HG02763 (cell line): ENCODE results near the gene PKHD1.
"Not testable (repeated sequence)": the region's sequence is repeated elsewhere in the genome, so short reads cannot be mapped to it uniquely, and the experiment has no call there.

ENCODE experiments used
- ATAC-seq: cut with Tn5 transposase; IDR thresholded peaks from one replicate; pipeline ENCODE4 v1.9.1; 2021; ENCODE audit warnings: mild to moderate bottlenecking, moderate library complexity; ENCODE audit not compliant: unreplicated experiment

The PKHD1 gene

DNA sequence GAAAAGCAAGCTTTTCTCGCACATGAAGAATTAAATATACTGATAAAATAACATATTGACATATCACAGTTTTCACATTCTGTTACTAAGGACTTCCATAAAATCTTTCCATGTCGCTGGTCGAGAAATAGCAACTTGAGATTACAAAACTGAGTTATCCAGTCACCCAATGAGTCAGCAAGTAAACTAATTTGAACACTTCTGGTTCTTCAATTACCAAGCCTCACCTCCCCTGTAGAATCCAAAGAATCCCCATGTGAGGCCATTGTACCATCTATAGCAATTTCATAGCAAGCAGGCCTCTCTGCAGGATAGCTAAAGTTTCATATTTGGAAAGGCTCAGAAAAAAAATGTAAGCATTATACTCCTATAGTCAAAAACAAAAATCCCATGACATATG lies 87.3 kb downstream of the PKHD1 start:
- no peak for ATAC-seq

GRCh38 chr6:51996296-51996947 lies 91.0 kb downstream of the PKHD1 start:
- ATAC-seq, result peak; percentile 96

DNA sequence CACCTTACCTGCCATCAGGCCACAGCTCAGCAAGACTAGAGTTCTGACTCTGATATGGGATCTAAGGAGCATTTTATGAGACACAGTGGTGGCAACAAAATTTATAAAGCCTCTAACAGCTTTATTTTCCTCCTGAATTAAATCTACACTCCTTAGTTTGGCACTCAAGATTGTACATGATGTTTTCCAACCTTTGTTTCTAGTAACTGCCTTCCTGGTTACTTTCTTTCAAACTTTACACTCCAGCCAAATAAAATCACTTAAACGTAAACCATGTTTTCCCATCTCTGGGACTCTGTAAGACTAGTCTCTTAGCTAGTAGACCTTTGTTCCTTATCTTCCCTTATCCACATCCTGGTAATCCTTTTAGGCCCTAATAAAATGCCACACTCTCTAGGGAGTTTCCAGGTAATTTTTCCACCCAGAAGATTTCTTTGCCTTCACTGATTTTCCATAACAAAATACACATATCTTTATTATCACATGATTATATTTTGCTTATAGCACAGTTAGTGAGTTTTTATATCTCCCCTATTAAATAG lies 92.1 kb downstream of the PKHD1 start:
- no peak for ATAC-seq

- ATAC-seq, result no peak
Measured at GRCh38 chr6:51992876-51993275, 94.5 kb downstream of the PKHD1 start.

- ATAC-seq, result no peak
Measured at GRCh38 chr6:51989789-51990188, 97.6 kb downstream of the PKHD1 start.

DNA sequence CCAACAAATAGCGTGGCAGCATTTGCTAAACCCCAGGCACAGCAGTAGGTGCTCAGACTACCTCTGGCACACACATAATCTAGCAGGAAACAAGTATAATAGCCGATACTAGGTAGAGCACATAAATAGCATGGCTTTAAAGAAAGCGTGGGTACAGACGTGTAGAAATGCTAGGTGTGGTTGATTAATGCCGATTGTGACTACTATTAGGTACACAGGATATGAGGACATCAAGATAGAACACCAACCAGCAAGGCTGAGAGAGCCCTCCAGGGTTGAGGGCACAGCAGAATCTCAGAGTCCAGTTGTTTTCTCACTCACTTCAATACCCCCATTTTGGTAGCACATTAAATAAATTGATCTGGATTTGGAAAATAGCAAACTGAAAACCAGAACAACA lies 100.5 kb downstream of the PKHD1 start:
- ATAC-seq, result no peak

GRCh38 chr6:51983564-51983963 lies 103.8 kb downstream of the PKHD1 start:
- no peak for ATAC-seq

DNA sequence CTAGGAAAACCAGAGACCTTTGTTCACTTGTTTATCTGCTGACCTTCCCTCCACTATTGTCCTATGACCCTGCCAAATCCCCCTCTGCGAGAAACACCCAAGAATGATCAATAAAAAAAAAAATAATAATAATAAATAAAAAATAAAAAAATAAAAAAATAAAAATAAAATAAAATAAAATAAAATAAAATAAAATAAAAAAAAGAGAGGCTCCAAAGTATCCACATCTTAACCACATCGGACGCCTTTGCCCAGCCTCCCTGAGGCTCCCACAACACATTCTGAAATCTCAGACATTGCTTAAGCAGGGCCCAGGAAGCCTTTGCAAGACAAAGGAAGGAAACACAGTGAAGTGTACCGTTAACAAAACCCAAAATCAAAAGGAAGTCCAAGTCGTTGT lies 104.7 kb downstream of the PKHD1 start:
- not testable (repeated sequence) for ATAC-seq

- ATAC-seq, result no peak
Measured at GRCh38 chr6:51976374-51976773, 111.0 kb downstream of the PKHD1 start.

GRCh38 chr6:51972659-51973058 lies 114.8 kb downstream of the PKHD1 start:
- no peak for ATAC-seq

DNA sequence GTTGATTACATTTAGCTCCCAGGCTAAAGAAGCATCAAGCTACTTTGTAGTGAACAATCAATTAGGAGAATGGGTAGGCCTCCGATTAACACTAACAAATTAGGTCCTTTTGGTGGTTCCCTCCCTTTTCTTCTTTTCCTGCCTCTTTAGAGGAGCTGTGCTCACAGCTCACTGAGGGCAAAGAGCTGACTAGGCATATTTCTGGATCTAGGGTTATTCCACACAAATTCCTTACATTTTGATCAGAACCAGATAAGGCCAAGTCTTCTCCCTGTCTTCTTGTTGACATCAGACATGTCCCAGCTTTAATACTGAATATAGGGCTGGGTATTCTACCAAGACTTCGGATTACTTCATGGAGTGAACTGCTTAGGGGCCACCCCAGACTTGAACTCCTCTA lies 119.1 kb downstream of the PKHD1 start:
- ATAC-seq, result no peak

GRCh38 chr6:51965222-51965801 lies 122.1 kb downstream of the PKHD1 start:
- no peak for ATAC-seq

DNA sequence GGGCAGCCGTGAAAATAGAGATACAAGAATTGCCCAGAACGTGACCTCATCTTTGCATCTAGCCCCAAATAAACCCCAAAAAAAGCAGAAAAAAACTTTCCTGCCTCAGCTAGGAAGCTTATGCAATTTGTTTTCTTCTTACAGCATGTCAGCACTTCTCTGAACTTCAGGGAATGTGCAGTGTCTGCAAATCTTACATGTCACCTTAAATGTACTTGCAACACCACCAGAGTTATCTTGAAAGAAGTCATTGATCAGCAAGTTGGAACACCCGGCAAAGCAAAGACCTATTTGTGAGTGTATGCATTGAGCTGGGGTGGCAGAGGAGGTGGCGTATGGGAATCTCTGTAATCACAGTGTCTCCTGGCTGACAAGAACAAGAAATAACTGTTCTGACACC lies 123.4 kb downstream of the PKHD1 start:
- ATAC-seq, result no peak

DNA sequence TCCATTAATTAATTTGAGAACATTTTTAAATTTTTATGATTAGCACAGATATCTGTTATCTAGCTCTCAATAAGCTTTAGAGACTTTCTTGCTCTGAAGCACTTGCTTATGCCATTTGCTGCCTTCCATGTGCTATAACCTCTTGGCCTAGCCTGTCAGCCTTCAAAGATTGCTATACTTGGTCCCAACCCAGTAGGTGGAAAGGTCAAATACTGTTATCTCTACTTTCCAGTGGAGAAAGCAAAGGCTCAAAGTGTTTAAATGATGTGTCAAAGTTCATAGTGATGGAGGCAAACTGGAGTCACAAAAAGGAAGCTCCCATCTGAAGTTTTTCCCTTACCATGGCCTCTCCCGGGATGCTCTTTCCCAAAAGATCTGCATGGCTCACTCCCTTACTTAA lies 125.1 kb downstream of the PKHD1 start:
- no peak for ATAC-seq

- no peak for ATAC-seq
Measured at GRCh38 chr6:51960419-51960818, 127.0 kb downstream of the PKHD1 start.

- peak; percentile 75 for ATAC-seq
Measured at GRCh38 chr6:51959744-51960383, 127.5 kb downstream of the PKHD1 start.

DNA sequence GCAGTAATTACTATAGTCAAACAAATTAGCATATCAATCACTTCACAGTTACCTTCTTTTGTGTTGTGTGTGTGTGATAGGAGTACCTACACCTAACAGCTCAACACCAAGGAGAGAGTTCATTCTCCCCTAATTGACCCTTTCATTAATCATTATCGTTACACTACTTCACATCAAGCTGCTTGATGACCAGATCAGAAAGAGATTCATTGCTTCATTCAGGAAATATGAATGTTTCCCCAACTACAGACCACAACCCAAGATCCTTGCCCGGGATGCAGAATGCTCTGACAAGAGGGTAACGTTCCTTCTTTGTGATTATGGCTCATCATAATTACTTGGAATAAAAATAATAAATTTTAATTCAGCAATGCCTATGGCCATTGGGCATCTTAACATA lies 132.7 kb downstream of the PKHD1 start:
- no peak for ATAC-seq

DNA sequence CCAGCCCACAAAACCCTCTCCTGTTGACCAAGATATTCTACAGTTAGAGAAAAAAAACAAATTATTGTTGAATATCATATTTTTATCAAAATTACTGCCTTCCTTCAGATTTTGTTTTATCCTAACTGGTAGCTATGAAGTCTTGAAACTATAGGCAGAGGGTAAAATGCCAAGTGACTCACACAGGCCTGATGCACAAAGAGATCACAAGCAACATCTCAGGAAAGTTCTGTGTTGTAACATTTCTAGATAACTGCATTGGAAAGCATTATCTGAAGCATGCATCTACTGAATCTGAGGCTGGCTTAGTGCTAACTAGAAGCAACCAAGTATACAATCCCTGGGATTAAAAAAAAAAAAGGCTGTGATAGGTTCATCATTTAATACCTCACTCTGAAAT lies 134.2 kb downstream of the PKHD1 start:
- no peak for ATAC-seq

DNA sequence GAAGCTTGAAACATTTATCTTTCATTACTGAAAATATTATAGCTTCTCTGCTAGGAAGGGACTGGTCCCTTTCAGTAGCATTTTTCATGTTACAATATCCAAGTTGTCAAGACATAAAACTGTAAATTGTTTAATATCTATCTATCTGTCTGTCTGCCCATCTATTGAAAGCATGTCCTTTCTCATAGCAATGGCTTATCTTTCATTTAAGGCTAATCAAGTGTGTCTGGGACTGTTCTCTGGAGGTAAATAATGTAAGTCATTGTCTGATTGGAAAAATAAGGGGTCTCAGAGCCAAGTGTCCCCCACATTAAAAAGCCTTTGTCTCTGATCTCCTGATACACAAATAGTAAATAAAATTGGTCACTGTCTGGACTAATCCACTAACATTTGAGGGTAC lies 135.5 kb downstream of the PKHD1 start:
- no peak for ATAC-seq

DNA sequence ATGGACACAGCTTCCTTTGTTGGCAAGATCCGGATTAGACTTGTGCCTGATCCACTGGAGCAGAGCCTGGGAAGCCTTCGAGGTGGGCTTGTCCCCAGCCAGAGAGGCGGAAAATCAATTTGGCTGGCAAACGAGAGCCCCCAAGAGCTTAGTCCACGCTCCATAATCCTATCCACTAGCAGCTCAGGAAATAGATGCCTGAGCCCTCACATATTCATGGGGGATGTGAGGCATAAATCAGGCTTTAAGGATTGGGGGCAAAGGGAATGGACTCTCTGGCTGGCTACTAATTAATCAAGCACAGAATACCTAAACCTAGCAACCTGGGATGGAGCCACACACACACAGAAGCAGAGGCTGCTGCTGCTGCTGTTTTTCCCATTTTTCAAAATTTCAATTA lies 137.9 kb downstream of the PKHD1 start:
- ATAC-seq, result no peak

GRCh38 chr6:51939695-51940094 lies 147.7 kb downstream of the PKHD1 start:
- not testable (repeated sequence) for ATAC-seq
